ENCODE measurements around the gene SPZ1.
A peak's percentile ranks its signal among the peaks of the same experiment; 100 is the strongest.

The SPZ1 gene

DNA sequence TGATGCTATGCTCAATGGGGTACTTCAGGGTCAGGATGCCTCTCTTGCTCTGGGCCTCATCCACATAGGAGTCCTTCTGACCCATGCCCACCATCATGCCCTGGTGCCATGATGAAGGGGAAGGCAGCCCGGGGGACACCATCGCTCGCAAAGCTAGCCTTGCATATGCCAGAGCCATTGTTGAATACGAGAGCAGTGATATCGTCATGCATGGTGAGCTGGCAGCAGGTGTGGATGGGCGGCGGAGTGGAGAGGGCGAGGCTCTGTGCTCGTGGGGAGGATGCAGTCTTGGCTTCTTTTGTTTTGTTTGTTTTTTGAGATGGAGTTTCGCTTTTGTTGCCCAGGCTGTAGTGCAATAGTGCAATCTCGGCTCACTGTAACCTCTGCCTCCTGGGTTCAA, 17.2 kb upstream of the SPZ1 start:
- H3K4me3 ChIP-seq (replicated peaks in 1 of 2; ENCODE audit: low read depth in 2 of 2, low read length in 2 of 2), result no peak overlapping the region
- no peak for DNase-seq (ENCODE audit: low read depth in 2 of 2)
- TF ChIP-seq, protein P1, sequence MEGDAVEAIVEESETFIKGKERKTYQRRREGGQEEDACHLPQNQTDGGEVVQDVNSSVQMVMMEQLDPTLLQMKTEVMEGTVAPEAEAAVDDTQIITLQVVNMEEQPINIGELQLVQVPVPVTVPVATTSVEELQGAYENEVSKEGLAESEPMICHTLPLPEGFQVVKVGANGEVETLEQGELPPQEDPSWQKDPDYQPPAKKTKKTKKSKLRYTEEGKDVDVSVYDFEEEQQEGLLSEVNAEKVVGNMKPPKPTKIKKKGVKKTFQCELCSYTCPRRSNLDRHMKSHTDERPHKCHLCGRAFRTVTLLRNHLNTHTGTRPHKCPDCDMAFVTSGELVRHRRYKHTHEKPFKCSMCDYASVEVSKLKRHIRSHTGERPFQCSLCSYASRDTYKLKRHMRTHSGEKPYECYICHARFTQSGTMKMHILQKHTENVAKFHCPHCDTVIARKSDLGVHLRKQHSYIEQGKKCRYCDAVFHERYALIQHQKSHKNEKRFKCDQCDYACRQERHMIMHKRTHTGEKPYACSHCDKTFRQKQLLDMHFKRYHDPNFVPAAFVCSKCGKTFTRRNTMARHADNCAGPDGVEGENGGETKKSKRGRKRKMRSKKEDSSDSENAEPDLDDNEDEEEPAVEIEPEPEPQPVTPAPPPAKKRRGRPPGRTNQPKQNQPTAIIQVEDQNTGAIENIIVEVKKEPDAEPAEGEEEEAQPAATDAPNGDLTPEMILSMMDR (IDR thresholded peaks at IDR 0.05; ENCODE audit: low read depth, low read length), result no peak

DNA sequence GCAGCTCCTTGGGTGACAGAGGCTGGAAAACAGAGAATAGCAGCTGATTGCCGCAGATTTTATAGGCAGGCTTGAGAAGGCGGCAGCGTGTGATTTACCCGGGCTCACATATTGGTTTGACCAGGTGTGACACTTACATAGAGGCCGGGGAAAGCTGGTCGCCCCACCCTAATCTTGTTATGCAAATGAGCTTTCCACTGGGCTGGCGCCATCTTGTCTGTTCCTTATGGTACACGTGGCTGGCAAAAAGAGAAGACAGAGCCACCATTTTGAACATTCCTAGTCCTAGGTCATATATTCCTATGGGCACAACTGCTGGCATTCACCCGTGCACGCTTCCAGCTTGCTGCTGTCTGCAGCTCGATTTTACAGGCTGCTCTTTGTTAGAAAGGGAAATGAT, 11.3 kb upstream of the SPZ1 start:
- DNase-seq (ENCODE audit: low read depth in 2 of 2), result no peak
- H3K4me3 ChIP-seq (replicated peaks in 1 of 2; ENCODE audit: low read depth in 2 of 2, low read length in 2 of 2), result no peak overlapping the region
- TF ChIP-seq, protein P1 (IDR thresholded peaks at IDR 0.05; ENCODE audit: low read depth, low read length), result no peak

DNA sequence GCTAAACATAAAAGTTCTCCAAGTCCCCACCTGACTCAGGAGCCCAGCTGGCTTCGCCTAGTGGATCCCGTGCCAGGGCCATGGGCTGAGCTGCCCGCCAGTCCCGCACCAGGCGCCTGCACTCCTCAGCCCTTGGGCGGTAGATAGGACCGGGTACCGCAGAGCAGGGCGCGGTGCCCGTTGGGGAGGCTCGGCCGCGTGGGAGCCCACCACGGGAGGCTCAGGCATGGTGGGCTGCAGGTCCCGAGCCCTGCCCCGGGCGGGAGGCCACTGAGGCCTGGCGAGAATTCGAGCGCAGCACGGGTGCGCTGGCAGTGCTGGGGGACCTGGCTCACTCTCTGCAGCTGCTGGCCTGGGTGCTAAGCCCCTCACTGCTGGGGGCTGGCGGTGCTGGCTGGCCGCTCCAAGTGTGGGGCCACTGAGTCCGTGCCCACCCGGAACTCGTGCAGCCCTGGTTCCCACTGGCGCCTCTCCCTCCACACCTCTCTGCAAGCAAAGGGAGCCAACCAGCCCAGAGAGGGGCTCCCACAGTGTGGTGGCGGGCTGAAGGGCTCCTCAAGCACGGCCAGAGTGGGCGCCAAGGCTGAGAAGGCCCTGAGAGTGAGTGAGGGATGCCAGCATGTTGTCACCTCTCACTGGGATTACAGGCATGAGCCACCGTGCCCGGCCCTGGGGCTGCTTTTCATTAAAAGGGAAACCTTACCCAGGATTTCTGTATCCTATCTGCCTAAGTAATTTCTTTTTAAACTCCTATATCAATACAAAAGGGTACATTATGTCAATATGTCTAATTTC, 9.7 kb upstream of the SPZ1 start:
- TF ChIP-seq, protein P1 (IDR thresholded peaks at IDR 0.05; ENCODE audit: low read depth, low read length), result no peak
- no peak overlapping the region for H3K4me3 ChIP-seq (replicated peaks in 1 of 2; ENCODE audit: low read depth in 2 of 2, low read length in 2 of 2)
- no peak for DNase-seq (ENCODE audit: low read depth in 2 of 2)

DNA sequence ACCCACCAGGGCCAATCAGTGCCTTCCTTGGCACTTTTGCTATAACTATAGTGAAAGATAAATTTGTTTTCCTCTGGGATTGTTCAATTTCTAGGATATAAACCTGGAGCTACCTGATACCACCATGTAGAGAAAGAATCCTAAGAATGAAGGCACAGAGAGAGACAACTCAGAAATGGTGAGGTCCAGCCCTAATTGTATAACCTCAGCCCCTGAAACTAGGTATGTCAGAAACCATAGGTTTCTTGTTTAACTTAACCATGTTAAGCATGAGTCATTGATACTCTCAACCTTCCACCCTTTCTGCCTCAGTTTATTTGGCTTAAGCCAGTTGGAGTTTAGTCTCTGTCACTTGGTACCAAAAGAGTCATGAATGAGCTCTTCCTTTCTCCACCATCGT, 4.6 kb upstream of the SPZ1 start:
- H3K4me3 ChIP-seq (replicated peaks in 1 of 2; ENCODE audit: low read depth in 2 of 2, low read length in 2 of 2), result no peak overlapping the region
- no peak for DNase-seq (ENCODE audit: low read depth in 2 of 2)
- TF ChIP-seq, protein P1 (IDR thresholded peaks at IDR 0.05; ENCODE audit: low read depth, low read length), result no peak

DNA sequence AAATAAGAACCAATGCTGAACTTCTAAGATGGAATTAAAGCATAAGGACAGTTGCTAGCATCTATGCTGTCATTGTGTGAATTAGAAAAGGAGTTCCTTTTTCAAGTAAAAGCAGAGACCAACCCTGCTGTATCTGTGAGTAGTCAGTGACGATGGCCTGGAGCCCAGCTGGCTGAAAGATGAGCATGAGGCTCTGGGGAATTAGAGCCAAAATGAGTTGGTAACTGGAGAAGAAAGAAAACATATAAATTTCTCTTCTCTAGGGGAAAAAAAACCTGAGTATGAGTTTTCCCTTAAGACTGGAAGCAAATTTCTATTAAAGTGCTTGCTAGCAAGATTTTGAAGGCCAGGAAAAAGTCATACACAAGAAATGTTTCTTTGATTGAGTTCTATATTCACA, 1.6 kb upstream of the SPZ1 start:
- no peak overlapping the region for H3K4me3 ChIP-seq (replicated peaks in 1 of 2; ENCODE audit: low read depth in 2 of 2, low read length in 2 of 2)
- DNase-seq (ENCODE audit: low read depth in 2 of 2), result peak; percentile 5 to 70
- TF ChIP-seq, protein P1 (IDR thresholded peaks at IDR 0.05; ENCODE audit: low read depth, low read length), result no peak

DNA sequence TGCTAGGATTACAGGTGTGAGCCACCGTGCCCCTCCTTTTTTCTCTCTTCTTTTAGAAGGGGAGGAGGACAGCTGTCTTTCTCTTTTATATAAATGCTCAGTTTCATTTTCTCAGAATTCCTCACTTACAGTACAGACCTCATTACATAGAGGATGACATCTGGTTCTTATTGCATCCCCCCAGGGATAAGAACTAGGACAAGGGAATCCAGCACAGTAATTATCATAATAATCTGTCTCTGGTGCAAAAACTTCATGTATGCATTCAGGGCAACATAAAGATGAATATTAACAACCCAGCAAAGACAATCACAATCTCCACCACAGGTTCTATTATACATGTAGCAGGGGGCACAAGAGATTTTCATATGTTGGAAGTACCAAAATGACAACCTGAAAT, 5.1 kb downstream of the SPZ1 start:
- DNase-seq (ENCODE audit: low read depth in 2 of 2), result no peak
- TF ChIP-seq, protein P1 (IDR thresholded peaks at IDR 0.05; ENCODE audit: low read depth, low read length), result no peak
- H3K4me3 ChIP-seq (replicated peaks in 1 of 2; ENCODE audit: low read depth in 2 of 2, low read length in 2 of 2), result no peak overlapping the region

DNA sequence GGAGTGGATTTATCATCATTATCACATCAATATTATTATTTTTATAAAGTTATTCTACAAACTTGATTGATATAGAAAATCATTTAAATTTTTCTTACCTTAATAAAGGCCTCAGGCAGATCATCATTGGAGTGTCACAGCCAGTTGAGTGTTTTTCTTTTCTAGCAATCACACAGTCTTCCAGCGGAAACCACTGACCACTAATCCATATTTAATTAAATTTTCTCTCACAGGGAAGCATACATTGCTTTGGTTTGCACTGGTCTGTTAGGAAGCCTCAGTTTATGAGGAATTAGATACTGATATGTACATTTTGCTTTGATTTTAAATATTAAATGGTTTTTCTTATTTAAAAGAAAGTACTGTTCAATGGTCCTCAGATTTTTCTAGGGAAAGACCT, 6.7 kb downstream of the SPZ1 start:
- no peak overlapping the region for H3K4me3 ChIP-seq (replicated peaks in 1 of 2; ENCODE audit: low read depth in 2 of 2, low read length in 2 of 2)
- TF ChIP-seq, protein P1 (IDR thresholded peaks at IDR 0.05; ENCODE audit: low read depth, low read length), result no peak
- no peak for DNase-seq (ENCODE audit: low read depth in 2 of 2)
